ENCODE data around the gene FCER1G.

Gene FCER1G
- total RNA-seq: 0.17 to 6.6 (median 0.26) reads per million in 3 donors

GRCh38 chr1:161215076-161215475 lies at the start of gene FCER1G:
Gene FCER1G, plus strand, starts transcription at chr1:161215295. Its CDS starts 27 bp downstream, at chr1:161215322.
- no peaks in the 10 kb centered on the region for H3K27me3 ChIP-seq (replicated peaks; ENCODE audit: control insufficient read depth, insufficient read depth, low read length, poor library complexity, severe bottlenecking)
- H3K9me3 ChIP-seq (ENCODE audit: control insufficient read depth, low read length): no peaks in the 10 kb centered on the region
- H3K36me3 ChIP-seq (ENCODE audit: control insufficient read depth, insufficient read depth, low read length): peaks cover 43% of the 10 kb centered on the region
- no peak within 1 kb of the TSS for H3K4me3 ChIP-seq (ENCODE audit: insufficient read depth, low read depth, low read length, poor library complexity, severe bottlenecking)
- no peak for DNase-seq
- no peak within 1 kb of the TSS for H3K27ac ChIP-seq (ENCODE audit: insufficient read depth, low read length, poor library complexity, severe bottlenecking)
- H3K4me1 ChIP-seq (ENCODE audit: control insufficient read depth, insufficient read depth, low read length, poor library complexity, severe bottlenecking): peaks cover 3% of the 10 kb centered on the region

GRCh38 chr1:161165742-161166668 lies 49.1 kb upstream of the FCER1G start, which contains the start of gene PPOX:
Gene PPOX, plus strand, starts transcription at chr1:161166426. Its CDS starts 422 bp downstream, at chr1:161166848.
- Histone ChIP-seq H3K27me3 (replicated peaks; ENCODE audit: control insufficient read depth, insufficient read depth, low read length, poor library complexity, severe bottlenecking) (no peaks in the 10 kb centered on the region), H3K4me3 (ENCODE audit: insufficient read depth, low read depth, low read length, poor library complexity, severe bottlenecking) (peak within 1 kb of the TSS; percentile 80), H3K4me1 (ENCODE audit: control insufficient read depth, insufficient read depth, low read length, poor library complexity, severe bottlenecking) (peaks cover 20% of the 10 kb centered on the region), H3K9me3 (ENCODE audit: control insufficient read depth, low read length) (no peaks in the 10 kb centered on the region), H3K36me3 (ENCODE audit: control insufficient read depth, insufficient read depth, low read length) (peaks cover 28% of the 10 kb centered on the region), H3K27ac (ENCODE audit: insufficient read depth, low read length, poor library complexity, severe bottlenecking) (peak within 1 kb of the TSS; percentile 95)
- peak; percentile 84 to 92 (median 92) for DNase-seq

GRCh38 chr1:161166669-161167548 lies 48.2 kb upstream of the FCER1G start:
- Histone ChIP-seq H3K4me3 (ENCODE audit: insufficient read depth, low read depth, low read length, poor library complexity, severe bottlenecking) (peak overlapping the region; percentile 80), H3K36me3 (ENCODE audit: control insufficient read depth, insufficient read depth, low read length) (peaks cover 37% of the 10 kb centered on the region), H3K9me3 (ENCODE audit: control insufficient read depth, low read length) (no peaks in the 10 kb centered on the region), H3K4me1 (ENCODE audit: control insufficient read depth, insufficient read depth, low read length, poor library complexity, severe bottlenecking) (peaks cover 20% of the 10 kb centered on the region), H3K27ac (ENCODE audit: insufficient read depth, low read length, poor library complexity, severe bottlenecking) (peak overlapping the region; percentile 95), H3K27me3 (replicated peaks; ENCODE audit: control insufficient read depth, insufficient read depth, low read length, poor library complexity, severe bottlenecking) (no peaks in the 10 kb centered on the region)
- no peak for DNase-seq

- H3K9me3 ChIP-seq (ENCODE audit: control insufficient read depth, low read length): no peaks in the 10 kb centered on the region
- peaks cover 20% of the 10 kb centered on the region for H3K4me1 ChIP-seq (ENCODE audit: control insufficient read depth, insufficient read depth, low read length, poor library complexity, severe bottlenecking)
- H3K4me3 ChIP-seq (ENCODE audit: insufficient read depth, low read depth, low read length, poor library complexity, severe bottlenecking): no peak overlapping the region
- peaks cover 53% of the 10 kb centered on the region for H3K36me3 ChIP-seq (ENCODE audit: control insufficient read depth, insufficient read depth, low read length)
- H3K27me3 ChIP-seq (replicated peaks; ENCODE audit: control insufficient read depth, insufficient read depth, low read length, poor library complexity, severe bottlenecking): no peaks in the 10 kb centered on the region
- DNase-seq: no peak
- H3K27ac ChIP-seq (ENCODE audit: insufficient read depth, low read length, poor library complexity, severe bottlenecking): no peak overlapping the region
Observed at GRCh38 chr1:161168906-161169305, 46.2 kb upstream of the FCER1G start.

GRCh38 chr1:161171191-161171590 lies 43.9 kb upstream of the FCER1G start:
- no peaks in the 10 kb centered on the region for H3K27me3 ChIP-seq (replicated peaks; ENCODE audit: control insufficient read depth, insufficient read depth, low read length, poor library complexity, severe bottlenecking)
- no peak for DNase-seq
- H3K4me3 ChIP-seq (ENCODE audit: insufficient read depth, low read depth, low read length, poor library complexity, severe bottlenecking): no peak overlapping the region
- no peaks in the 10 kb centered on the region for H3K9me3 ChIP-seq (ENCODE audit: control insufficient read depth, low read length)
- no peak overlapping the region for H3K27ac ChIP-seq (ENCODE audit: insufficient read depth, low read length, poor library complexity, severe bottlenecking)
- peaks cover 17% of the 10 kb centered on the region for H3K4me1 ChIP-seq (ENCODE audit: control insufficient read depth, insufficient read depth, low read length, poor library complexity, severe bottlenecking)
- peaks cover 60% of the 10 kb centered on the region for H3K36me3 ChIP-seq (ENCODE audit: control insufficient read depth, insufficient read depth, low read length)

GRCh38 chr1:161171696-161172095 lies 43.4 kb upstream of the FCER1G start:
- Histone ChIP-seq H3K27me3 (replicated peaks; ENCODE audit: control insufficient read depth, insufficient read depth, low read length, poor library complexity, severe bottlenecking) (no peaks in the 10 kb centered on the region), H3K4me3 (ENCODE audit: insufficient read depth, low read depth, low read length, poor library complexity, severe bottlenecking) (no peak overlapping the region), H3K27ac (ENCODE audit: insufficient read depth, low read length, poor library complexity, severe bottlenecking) (no peak overlapping the region), H3K36me3 (ENCODE audit: control insufficient read depth, insufficient read depth, low read length) (peaks cover 60% of the 10 kb centered on the region), H3K4me1 (ENCODE audit: control insufficient read depth, insufficient read depth, low read length, poor library complexity, severe bottlenecking) (peaks cover 19% of the 10 kb centered on the region), H3K9me3 (ENCODE audit: control insufficient read depth, low read length) (no peaks in the 10 kb centered on the region)
- no peak for DNase-seq

GRCh38 chr1:161172349-161172748 lies 42.7 kb upstream of the FCER1G start:
- H3K9me3 ChIP-seq (ENCODE audit: control insufficient read depth, low read length): no peaks in the 10 kb centered on the region

GRCh38 chr1:161172776-161173376 lies 42.2 kb upstream of the FCER1G start:
- no peak overlapping the region for H3K27ac ChIP-seq (ENCODE audit: insufficient read depth, low read length, poor library complexity, severe bottlenecking)

More at GRCh38 chr1:161172349-161172748, 42.7 kb upstream of the FCER1G start:
- Histone ChIP-seq H3K4me3 (ENCODE audit: insufficient read depth, low read depth, low read length, poor library complexity, severe bottlenecking) (no peak overlapping the region), H3K27me3 (replicated peaks; ENCODE audit: control insufficient read depth, insufficient read depth, low read length, poor library complexity, severe bottlenecking) (no peaks in the 10 kb centered on the region), H3K27ac (ENCODE audit: insufficient read depth, low read length, poor library complexity, severe bottlenecking) (no peak overlapping the region), H3K4me1 (ENCODE audit: control insufficient read depth, insufficient read depth, low read length, poor library complexity, severe bottlenecking) (peaks cover 15% of the 10 kb centered on the region), H3K36me3 (ENCODE audit: control insufficient read depth, insufficient read depth, low read length) (peaks cover 60% of the 10 kb centered on the region)
- no peak for DNase-seq

GRCh38 chr1:161173711-161174110 lies 41.4 kb upstream of the FCER1G start:
- no peak overlapping the region for H3K4me3 ChIP-seq (ENCODE audit: insufficient read depth, low read depth, low read length, poor library complexity, severe bottlenecking)
- H3K27ac ChIP-seq (ENCODE audit: insufficient read depth, low read length, poor library complexity, severe bottlenecking): no peak overlapping the region
- H3K27me3 ChIP-seq (replicated peaks; ENCODE audit: control insufficient read depth, insufficient read depth, low read length, poor library complexity, severe bottlenecking): no peaks in the 10 kb centered on the region
- H3K4me1 ChIP-seq (ENCODE audit: control insufficient read depth, insufficient read depth, low read length, poor library complexity, severe bottlenecking): peaks cover 15% of the 10 kb centered on the region
- H3K9me3 ChIP-seq (ENCODE audit: control insufficient read depth, low read length): no peaks in the 10 kb centered on the region
- H3K36me3 ChIP-seq (ENCODE audit: control insufficient read depth, insufficient read depth, low read length): peaks cover 60% of the 10 kb centered on the region
- no peak for DNase-seq

More at GRCh38 chr1:161172776-161173376, 42.2 kb upstream of the FCER1G start:
- no peaks in the 10 kb centered on the region for H3K9me3 ChIP-seq (ENCODE audit: control insufficient read depth, low read length)
- H3K4me3 ChIP-seq (ENCODE audit: insufficient read depth, low read depth, low read length, poor library complexity, severe bottlenecking): no peak overlapping the region
- H3K27me3 ChIP-seq (replicated peaks; ENCODE audit: control insufficient read depth, insufficient read depth, low read length, poor library complexity, severe bottlenecking): no peaks in the 10 kb centered on the region
- H3K4me1 ChIP-seq (ENCODE audit: control insufficient read depth, insufficient read depth, low read length, poor library complexity, severe bottlenecking): peaks cover 15% of the 10 kb centered on the region
- no peak for DNase-seq
- peaks cover 60% of the 10 kb centered on the region for H3K36me3 ChIP-seq (ENCODE audit: control insufficient read depth, insufficient read depth, low read length)

All from effector memory CD4-positive, alpha-beta T cell (primary cell).